ENCODE measurements around the gene C9orf50.

Gene C9orf50

GRCh38 chr9:129630967-129631673 lies 10.2 kb upstream of the C9orf50 start:
- DNase-seq = no peak

GRCh38 chr9:129629251-129629820 lies 8.4 kb upstream of the C9orf50 start:
- DNase-seq = no peak

DNA sequence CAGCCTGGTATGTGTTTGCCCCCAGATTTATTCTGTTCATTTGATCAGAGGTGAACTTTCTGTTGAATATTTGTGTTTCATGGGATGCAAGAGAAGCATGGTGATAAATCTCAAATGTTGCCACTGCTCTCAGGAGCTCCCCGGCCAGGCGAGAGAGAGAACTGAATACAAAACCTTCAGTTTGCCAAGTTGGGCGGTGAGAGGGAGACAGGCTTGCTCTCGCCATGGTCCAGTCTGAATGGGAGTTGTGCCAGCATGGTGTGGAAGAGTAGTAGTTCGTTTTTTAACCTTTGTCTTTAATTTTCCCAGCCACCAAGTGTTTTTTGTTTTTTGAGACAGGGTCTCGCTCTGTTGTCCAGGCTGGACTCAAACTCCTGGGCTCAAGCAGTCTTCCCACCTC lies 7.8 kb upstream of the C9orf50 start:
- DNase-seq = no peak

DNA sequence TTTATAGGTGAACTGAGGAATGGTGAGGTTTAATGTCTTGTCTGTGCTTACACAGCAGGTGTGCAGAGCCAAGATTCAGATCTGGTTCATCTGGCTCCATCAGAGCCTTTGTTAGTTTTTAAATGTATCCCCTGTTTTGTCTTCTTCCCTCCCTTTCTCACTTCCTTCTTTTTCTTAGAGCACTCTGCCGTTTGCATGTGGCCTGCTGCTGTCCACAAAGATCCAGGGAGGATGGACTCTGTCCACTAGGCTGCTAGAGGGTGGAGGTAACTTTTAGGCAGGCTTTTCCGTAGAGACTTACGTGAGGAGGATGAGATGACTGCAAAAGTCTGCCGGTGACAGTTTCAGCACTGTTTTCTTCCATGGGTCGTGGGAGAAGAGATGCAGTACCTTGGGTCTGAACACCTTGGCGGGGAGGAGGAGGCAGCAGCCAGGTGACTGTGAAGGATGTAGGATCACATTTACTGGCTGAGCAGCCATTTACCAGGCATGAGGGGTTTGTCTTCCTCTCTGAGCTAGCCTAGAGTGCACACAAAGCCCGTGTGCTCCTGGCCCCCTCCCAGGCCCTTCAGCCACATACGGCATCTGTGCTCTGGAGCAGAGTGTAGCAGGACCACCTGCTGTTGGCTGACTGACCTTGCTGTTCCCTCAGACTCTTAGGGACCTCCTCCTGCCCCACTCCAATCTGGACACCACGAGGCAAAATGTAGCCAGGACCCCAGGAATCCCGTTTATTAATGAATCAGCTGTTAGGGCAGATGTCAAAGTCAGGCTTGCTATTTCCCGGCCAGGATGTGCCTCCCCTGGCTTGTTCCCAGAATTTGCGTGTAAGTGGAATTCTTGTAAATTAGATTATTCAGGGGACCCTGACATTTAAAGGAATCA lies 6.9 kb upstream of the C9orf50 start:
- no peak for DNase-seq

DNA sequence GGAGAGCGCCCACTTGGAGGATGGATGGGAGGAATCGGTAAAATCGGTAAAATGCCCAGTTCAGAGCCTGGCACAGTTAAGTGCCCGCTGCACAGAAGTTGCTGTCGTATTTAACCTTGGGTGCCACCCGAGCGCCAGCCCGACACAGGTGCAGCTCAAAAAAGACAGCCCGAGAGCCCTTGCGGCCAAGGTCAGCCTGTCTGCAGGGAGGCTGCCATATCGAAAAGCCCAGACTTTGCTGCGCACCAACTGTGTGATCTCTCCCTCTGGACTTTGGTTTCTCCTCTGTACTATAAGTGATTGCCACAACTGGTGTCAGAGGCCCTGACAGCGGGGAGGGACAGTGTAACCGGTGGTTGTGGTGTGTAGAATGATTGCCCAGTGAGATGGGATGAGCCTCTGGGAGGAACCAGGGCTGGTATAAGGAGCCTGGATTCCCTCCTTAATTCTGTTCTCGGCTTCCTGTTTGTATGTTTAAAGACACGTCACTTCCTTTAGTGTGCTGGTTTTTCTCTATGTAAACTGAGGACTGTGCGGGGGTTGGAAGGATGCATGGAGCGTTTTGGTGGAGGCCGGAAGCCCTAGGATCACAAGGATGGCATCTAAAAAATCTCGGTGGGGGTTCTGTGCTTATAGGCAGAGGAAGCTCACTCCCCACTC lies 5.9 kb upstream of the C9orf50 start:
- no peak for DNase-seq

DNA sequence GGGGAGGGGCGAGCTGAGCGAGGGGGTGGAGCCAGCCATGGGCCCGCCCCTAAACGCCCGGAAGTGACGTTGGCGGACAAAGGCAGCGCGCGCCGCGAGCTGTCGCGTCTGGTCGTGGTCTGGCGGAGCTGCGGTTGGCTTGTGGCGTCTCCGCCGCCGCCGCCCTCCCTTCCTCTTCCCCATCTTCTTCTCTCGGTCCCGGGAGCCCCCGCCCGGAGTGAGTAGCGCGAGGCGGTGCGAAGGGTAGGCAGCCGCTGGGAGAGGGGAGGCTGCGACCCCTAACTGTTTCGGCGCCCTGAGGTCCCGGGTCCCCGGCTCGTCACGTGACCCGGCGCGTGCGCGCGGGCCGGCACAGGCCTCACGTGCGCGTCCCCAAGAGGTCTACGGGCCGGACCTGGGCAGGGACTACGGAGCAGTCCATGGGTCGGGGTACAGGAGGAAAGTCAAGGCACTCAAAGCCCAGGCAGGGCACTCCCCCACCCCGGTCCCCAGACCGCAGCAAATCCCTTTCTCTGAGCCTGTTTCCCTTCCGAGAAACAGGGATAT lies 5.3 kb upstream of the C9orf50 start, which contains the start of gene NTMT1:
TSS of gene NTMT1 (plus strand) at position 85 of the 546 bp plus-strand sequence. CDS start 6,541 bp downstream, outside the sequence.
- DNase-seq = peak; percentile 97

- no peak for DNase-seq
Observed at GRCh38 chr9:129624947-129625346, 4.0 kb upstream of the C9orf50 start.

GRCh38 chr9:129624168-129624759 lies 3.4 kb upstream of the C9orf50 start:
- peak; percentile 40 for DNase-seq

GRCh38 chr9:129623331-129623730 lies 2.4 kb upstream of the C9orf50 start:
- no peak for DNase-seq

GRCh38 chr9:129619787-129620668 lies 873 bp downstream of the C9orf50 start:
- DNase-seq = peak; percentile 79

GRCh38 chr9:129617167-129617566 lies 3.7 kb downstream of the C9orf50 start:
- DNase-seq = no peak

GRCh38 chr9:129615407-129616285 lies 5.3 kb downstream of the C9orf50 start:
- DNase-seq = no peak

DNA sequence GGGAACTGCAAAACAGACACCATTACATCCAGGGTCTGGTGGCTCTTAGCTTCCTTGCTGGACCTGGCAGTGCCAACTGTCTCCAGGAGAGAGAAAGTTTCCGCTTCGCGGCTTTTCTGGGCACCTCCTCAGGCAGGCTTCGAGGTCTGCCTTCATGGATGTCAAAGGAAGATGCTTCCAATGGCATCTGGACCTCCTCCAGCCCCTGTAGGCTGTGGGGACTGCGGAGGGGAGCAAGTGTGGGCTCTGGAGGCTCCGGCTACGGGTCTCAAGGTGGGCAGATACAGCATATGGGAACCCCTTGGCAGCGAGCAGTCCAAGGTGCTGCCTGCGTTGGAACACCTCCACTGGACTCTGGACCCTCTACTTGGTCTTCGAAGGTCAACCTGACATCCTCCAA lies 6.0 kb downstream of the C9orf50 start:
- no peak for DNase-seq

DNA sequence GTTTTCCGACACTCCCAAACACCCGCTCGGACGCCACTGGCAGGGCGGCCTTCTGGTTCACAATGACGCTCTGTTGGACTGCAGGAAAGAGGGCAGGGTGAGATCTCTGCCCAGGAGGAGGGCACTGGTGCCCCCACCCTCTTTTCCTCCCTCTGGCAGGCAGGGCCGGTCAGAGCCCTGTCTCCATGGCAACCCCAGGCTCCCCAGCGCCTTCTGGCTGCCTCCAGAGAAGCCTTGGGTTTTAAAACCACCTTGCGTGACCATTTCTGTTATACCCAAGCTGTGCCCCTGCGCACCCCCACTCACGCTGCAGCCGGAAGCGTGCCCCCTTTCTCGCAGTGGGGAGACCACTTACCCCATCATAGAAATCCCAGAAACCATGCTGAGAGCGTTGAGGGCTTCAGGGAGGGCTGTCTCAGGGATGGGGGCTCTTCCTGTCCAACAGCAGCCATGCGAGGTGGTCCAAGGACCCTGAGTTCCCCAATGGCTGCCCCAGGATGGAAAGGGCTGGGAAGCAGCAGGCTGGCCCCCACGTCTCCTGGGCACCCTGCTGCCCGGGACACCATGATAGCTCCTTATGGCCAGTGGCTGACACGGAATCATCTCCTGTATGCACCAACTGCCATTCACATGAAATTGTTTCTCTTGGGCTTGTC lies 7.3 kb downstream of the C9orf50 start:
- DNase-seq = peak; percentile 70

GRCh38 chr9:129612815-129613519 lies 7.9 kb downstream of the C9orf50 start:
- peak; percentile 68 for DNase-seq

- no peak for DNase-seq
Observed at GRCh38 chr9:129612123-129612522, 8.8 kb downstream of the C9orf50 start.

GRCh38 chr9:129611307-129611800 lies 9.5 kb downstream of the C9orf50 start:
- no peak for DNase-seq
